GM12878 (cell line): Measurements from ENCODE around the gene IQCH. TPM values are rescaled to one million over a fixed set of nuclear protein-coding genes. Genes with fewer than 3 reads are reported as not detected.

Source experiments
- KAT2A ChIP-seq: conservative IDR thresholded peaks from 2 replicates; pipeline ENCODE4 v1.6.1; 2011; ENCODE audit warnings: low read depth, low read length; ENCODE audit not compliant: control insufficient read depth
- MEF2B ChIP-seq: fragments of 450-650 bp; IDR thresholded peaks from 2 replicates; pipeline ENCODE4 v1.6.1; 2018; ENCODE audit warnings: mild to moderate bottlenecking, moderate library complexity; ENCODE audit not compliant: partially characterized antibody, poor library complexity, severe bottlenecking
- RUNX3 ChIP-seq: IDR thresholded peaks from 2 replicates; pipeline ENCODE4 v1.6.1; 2012; ENCODE audit warnings: low read length, inconsistent platforms
- polyA plus RNA-seq, 11 experiments: library from polyadenylated mRNA; depleted of rRNA in 4 of 11; unstranded in 6 of 11; stranded (reverse) in 5 of 11; fragments of >200 nt; fragmentation: Nextera tagmentation in 4 of 11; fragmentation: Illumina TruSeq in 1 of 11; extraction: Ambion mirVana in 4 of 11; extraction: Trizol in 1 of 11; gene quantifications; 1 replicate in 1 of 11; 2 replicates in 10 of 11; pipeline versions ENCODE4 v1.2.1 to v1.2.3, GENCODE V29; 2011 to 2016; ENCODE audit warnings: inconsistent platforms in 2 of 11, missing spikeins in 2 of 11, low read depth in 1 of 11
- total RNA-seq, 4 experiments: library from RNA; depleted of rRNA in 3 of 4; stranded (reverse); fragments of >200 nt in 3 of 4; fragmentation: Illumina TruSeq in 1 of 4; extraction: Trizol in 1 of 4; gene quantifications; 2 replicates each; pipeline versions ENCODE4 v1.2.1 to v1.2.3, GENCODE V29; 2013 to 2021
- TF ChIP-seq, protein P1 (sequence below): fragments of 450-650 bp; formaldehyde crosslinking; IDR thresholded peaks from 2 replicates; pipeline ENCODE4 v1.5.0; 2022; ENCODE audit warnings: mild to moderate bottlenecking, missing genetic modification characterization
- TF ChIP-seq, protein P2 (sequence below): fragments of 450-650 bp; IDR thresholded peaks from 2 replicates; pipeline ENCODE4 v1.6.1; 2017; ENCODE audit warnings: antibody characterized with exemption, mild to moderate bottlenecking, moderate library complexity

Gene IQCH
- total and polyA plus RNA-seq, 10 of the 15 experiments (the other 5 are each of a cell fraction or from before 2014, with no cell fraction given): 0.29 to 1.3 (median 0.99) TPM

DNA sequence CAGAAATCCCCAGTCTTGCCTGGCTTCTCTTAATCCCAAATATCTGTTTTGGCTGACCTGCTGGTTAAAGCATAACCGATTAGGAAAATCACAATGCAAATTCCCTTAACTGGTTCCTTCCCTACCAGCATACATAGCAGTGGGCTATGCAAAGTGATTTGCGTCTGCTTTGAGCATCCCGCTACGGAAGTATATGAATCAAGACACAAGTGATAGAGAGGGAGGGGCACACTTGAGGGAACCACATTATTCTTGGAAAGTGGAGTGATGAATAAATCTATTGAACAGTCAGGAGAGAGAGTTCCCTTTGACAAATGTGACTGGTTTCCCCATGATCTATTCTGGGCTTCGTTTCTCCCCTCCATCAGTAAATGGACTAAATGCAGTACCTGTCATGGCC, 146.8 kb downstream of the IQCH start (continued):
- TF ChIP-seq, protein P1, sequence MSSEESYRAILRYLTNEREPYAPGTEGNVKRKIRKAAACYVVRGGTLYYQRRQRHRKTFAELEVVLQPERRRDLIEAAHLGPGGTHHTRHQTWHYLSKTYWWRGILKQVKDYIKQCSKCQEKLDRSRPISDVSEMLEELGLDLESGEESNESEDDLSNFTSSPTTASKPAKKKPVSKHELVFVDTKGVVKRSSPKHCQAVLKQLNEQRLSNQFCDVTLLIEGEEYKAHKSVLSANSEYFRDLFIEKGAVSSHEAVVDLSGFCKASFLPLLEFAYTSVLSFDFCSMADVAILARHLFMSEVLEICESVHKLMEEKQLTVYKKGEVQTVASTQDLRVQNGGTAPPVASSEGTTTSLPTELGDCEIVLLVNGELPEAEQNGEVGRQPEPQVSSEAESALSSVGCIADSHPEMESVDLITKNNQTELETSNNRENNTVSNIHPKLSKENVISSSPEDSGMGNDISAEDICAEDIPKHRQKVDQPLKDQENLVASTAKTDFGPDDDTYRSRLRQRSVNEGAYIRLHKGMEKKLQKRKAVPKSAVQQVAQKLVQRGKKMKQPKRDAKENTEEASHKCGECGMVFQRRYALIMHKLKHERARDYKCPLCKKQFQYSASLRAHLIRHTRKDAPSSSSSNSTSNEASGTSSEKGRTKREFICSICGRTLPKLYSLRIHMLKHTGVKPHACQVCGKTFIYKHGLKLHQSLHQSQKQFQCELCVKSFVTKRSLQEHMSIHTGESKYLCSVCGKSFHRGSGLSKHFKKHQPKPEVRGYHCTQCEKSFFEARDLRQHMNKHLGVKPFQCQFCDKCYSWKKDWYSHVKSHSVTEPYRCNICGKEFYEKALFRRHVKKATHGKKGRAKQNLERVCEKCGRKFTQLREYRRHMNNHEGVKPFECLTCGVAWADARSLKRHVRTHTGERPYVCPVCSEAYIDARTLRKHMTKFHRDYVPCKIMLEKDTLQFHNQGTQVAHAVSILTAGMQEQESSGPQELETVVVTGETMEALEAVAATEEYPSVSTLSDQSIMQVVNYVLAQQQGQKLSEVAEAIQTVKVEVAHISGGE (CRISPR knock-in tag): no peak
- no peak for TF ChIP-seq MEF2B
- TF ChIP-seq, protein P2, sequence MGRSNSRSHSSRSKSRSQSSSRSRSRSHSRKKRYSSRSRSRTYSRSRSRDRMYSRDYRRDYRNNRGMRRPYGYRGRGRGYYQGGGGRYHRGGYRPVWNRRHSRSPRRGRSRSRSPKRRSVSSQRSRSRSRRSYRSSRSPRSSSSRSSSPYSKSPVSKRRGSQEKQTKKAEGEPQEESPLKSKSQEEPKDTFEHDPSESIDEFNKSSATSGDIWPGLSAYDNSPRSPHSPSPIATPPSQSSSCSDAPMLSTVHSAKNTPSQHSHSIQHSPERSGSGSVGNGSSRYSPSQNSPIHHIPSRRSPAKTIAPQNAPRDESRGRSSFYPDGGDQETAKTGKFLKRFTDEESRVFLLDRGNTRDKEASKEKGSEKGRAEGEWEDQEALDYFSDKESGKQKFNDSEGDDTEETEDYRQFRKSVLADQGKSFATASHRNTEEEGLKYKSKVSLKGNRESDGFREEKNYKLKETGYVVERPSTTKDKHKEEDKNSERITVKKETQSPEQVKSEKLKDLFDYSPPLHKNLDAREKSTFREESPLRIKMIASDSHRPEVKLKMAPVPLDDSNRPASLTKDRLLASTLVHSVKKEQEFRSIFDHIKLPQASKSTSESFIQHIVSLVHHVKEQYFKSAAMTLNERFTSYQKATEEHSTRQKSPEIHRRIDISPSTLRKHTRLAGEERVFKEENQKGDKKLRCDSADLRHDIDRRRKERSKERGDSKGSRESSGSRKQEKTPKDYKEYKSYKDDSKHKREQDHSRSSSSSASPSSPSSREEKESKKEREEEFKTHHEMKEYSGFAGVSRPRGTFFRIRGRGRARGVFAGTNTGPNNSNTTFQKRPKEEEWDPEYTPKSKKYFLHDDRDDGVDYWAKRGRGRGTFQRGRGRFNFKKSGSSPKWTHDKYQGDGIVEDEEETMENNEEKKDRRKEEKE: no peak
- TF ChIP-seq KAT2A: no peak
- no peak for TF ChIP-seq RUNX3
